K562 (cell line): ENCODE data around the gene KCTD8. TPM values are rescaled to one million over a fixed set of nuclear protein-coding genes. Genes with fewer than 3 reads are reported as not detected.

ENCODE experiments used
- ADNP ChIP-seq: fragments of 200-800 bp; sonication (Bioruptor generic); IDR thresholded peaks from 2 replicates; pipeline ENCODE4 v1.6.1; 2016; ENCODE audit warnings: missing genetic modification characterization, missing compliant biosample characterization
- BCOR ChIP-seq: fragments of 450-650 bp; IDR thresholded peaks from 2 replicates; pipeline ENCODE4 v1.6.1; 2016
- ETS2 ChIP-seq: IDR thresholded peaks from 2 replicates; pipeline ENCODE4 v1.6.1; 2016; ENCODE audit warnings: borderline replicate concordance, missing genetic modification characterization, mild to moderate bottlenecking, moderate library complexity, missing compliant biosample characterization; ENCODE audit not compliant: poor library complexity, severe bottlenecking
- MEIS2 ChIP-seq: fragments of 450-650 bp; IDR thresholded peaks from 2 replicates; pipeline ENCODE4 v1.6.1; 2014; ENCODE audit warnings: mild to moderate bottlenecking; ENCODE audit not compliant: partially characterized antibody
- THRAP3 ChIP-seq: fragments of 450-650 bp; IDR thresholded peaks from 2 replicates; pipeline ENCODE4 v1.6.1; 2016; ENCODE audit warnings: mild to moderate bottlenecking, inconsistent platforms, borderline replicate concordance
- ZNF311 ChIP-seq: fragments of 250-450 bp; sonication (Bioruptor Pico); IDR thresholded peaks from 2 replicates; pipeline ENCODE4 v1.4.0; 2020; ENCODE audit warnings: mild to moderate bottlenecking, moderate library complexity
- ZNF436 ChIP-seq: fragments of 250-450, 450-650 bp; sonication (Bioruptor Pico); formaldehyde crosslinking; IDR thresholded peaks from 2 replicates; pipeline ENCODE4 v1.7.0; 2020; ENCODE audit warnings: mild to moderate bottlenecking
- polyA plus RNA-seq, 8 experiments: library from polyadenylated mRNA; depleted of rRNA in 4 of 8; stranded (reverse) in 5 of 8; unstranded in 3 of 8; fragments of >200 nt; fragmentation: Nextera tagmentation in 2 of 8; fragmentation: Illumina TruSeq in 1 of 8; extraction: Ambion mirVana in 2 of 8; extraction: Trizol in 1 of 8; gene quantifications; 2 replicates each; pipeline versions ENCODE4 v1.2.1 to v1.2.3, GENCODE V29; 2011 to 2014; ENCODE audit warnings: inconsistent platforms in 1 of 8, missing spikeins in 1 of 8
- total RNA-seq, 7 experiments: library from RNA; depleted of rRNA in 6 of 7; stranded (reverse); fragments of >200 nt in 6 of 7; fragmentation: Illumina TruSeq in 2 of 7; extraction: Trizol in 2 of 7; gene quantifications; 2 replicates each; pipeline versions ENCODE4 v1.2.1 to v1.2.3, GENCODE V29; 2011 to 2021; ENCODE audit warnings: low replicate concordance in 1 of 7
- TF ChIP-seq, protein P1 (sequence below), 2 experiments: fragments of 450-650 bp; IDR thresholded peaks; 2 replicates each; pipeline ENCODE4 v1.6.1; 2016; ENCODE audit warnings: mild to moderate bottlenecking in 2 of 2, borderline replicate concordance in 1 of 2, low read depth in 1 of 2, moderate library complexity in 1 of 2
- TF ChIP-seq, protein P2 (sequence below): fragments of 200-800 bp; sonication (Bioruptor generic); IDR thresholded peaks from 2 replicates; pipeline ENCODE4 v1.6.1; 2016; ENCODE audit warnings: missing genetic modification characterization, missing compliant biosample characterization

The KCTD8 gene
- total and polyA plus RNA-seq, 9 of the 15 experiments (the other 6 are each of a cell fraction or from before 2014, with no cell fraction given), result not detected

GRCh38 chr4:44186850-44187246, 261.8 kb downstream of the KCTD8 start (continued):
- TF ChIP-seq, protein P1, sequence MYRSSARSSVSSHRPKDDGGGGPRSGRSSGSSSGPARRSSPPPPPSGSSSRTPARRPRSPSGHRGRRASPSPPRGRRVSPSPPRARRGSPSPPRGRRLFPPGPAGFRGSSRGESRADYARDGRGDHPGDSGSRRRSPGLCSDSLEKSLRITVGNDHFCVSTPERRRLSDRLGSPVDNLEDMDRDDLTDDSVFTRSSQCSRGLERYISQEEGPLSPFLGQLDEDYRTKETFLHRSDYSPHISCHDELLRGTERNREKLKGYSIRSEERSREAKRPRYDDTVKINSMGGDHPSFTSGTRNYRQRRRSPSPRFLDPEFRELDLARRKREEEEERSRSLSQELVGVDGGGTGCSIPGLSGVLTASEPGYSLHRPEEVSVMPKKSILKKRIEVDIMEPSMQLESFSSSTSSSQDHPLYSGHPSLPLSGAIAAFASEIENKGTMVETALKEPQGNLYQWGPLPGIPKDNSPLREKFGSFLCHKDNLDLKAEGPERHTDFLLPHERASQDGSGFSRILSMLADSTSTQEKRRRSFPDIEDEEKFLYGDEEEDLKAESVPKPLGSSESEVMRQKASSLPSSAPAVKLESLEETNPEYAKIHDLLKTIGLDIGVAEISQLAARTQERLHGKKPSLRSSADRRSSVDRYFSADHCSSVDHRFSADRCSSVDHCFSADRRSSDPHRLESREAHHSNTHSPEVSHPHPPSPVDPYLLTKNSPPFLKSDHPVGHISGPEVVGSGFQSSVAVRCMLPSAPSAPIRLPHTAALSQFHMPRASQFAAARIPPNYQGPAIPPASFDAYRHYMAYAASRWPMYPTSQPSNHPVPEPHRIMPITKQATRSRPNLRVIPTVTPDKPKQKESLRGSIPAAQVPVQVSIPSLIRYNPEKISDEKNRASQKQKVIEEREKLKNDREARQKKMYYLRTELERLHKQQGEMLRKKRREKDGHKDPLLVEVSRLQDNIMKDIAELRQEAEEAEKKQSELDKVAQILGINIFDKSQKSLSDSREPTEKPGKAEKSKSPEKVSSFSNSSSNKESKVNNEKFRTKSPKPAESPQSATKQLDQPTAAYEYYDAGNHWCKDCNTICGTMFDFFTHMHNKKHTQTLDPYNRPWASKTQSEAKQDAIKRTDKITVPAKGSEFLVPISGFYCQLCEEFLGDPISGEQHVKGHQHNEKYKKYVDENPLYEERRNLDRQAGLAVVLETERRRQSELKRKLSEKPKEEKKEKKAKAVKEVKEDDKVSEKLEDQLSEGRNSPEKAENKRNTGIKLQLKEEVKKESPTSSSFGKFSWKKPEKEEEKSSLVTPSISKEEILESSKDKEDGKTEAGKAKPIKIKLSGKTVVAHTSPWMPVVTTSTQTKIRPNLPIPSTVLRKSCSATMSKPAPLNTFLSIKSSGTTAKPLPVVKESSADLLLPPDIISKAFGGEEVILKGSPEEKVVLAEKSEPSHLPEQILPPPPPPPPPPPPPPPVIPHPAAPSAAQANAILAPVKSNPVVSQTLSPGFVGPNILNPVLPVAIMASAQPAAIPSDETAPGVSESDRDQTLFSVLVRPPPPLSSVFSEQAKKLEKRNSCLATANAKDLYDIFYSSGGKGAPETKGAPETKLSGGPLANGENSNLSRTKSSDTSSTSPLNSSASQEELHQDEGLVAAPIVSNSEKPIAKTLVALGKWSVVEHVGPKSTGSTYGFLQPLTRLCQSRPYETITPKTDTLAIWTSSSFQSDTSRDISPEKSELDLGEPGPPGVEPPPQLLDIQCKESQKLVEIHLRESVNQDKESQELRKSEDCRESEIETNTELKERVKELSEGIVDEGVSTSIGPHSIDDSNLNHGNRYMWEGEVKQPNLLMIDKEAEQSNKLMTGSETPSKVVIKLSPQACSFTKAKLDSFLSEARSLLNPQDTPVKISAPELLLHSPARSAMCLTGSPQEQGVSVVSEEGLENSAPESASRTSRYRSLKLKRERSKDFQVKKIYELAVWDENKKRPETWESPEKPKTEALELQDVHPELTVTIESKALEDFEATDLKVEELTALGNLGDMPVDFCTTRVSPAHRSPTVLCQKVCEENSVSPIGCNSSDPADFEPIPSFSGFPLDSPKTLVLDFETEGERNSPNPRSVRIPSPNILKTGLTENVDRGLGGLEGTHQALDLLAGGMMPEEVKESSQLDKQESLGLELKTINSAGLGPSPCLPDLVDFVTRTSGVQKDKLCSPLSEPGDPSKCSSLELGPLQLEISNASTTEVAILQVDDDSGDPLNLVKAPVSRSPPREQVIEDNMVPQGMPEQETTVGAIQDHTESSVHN (IDR thresholded peaks at IDR 0.05; ENCODE audit: borderline replicate concordance in 1 of 2, low read depth in 1 of 2), result no peak
- TF ChIP-seq ZNF436 (CRISPR knock-in tag) (no peak), ADNP (tag) (no peak), THRAP3 (no peak), ETS2 (no peak), BCOR (no peak), MEIS2 (no peak), ZNF311 (no peak)
- TF ChIP-seq, protein P2, sequence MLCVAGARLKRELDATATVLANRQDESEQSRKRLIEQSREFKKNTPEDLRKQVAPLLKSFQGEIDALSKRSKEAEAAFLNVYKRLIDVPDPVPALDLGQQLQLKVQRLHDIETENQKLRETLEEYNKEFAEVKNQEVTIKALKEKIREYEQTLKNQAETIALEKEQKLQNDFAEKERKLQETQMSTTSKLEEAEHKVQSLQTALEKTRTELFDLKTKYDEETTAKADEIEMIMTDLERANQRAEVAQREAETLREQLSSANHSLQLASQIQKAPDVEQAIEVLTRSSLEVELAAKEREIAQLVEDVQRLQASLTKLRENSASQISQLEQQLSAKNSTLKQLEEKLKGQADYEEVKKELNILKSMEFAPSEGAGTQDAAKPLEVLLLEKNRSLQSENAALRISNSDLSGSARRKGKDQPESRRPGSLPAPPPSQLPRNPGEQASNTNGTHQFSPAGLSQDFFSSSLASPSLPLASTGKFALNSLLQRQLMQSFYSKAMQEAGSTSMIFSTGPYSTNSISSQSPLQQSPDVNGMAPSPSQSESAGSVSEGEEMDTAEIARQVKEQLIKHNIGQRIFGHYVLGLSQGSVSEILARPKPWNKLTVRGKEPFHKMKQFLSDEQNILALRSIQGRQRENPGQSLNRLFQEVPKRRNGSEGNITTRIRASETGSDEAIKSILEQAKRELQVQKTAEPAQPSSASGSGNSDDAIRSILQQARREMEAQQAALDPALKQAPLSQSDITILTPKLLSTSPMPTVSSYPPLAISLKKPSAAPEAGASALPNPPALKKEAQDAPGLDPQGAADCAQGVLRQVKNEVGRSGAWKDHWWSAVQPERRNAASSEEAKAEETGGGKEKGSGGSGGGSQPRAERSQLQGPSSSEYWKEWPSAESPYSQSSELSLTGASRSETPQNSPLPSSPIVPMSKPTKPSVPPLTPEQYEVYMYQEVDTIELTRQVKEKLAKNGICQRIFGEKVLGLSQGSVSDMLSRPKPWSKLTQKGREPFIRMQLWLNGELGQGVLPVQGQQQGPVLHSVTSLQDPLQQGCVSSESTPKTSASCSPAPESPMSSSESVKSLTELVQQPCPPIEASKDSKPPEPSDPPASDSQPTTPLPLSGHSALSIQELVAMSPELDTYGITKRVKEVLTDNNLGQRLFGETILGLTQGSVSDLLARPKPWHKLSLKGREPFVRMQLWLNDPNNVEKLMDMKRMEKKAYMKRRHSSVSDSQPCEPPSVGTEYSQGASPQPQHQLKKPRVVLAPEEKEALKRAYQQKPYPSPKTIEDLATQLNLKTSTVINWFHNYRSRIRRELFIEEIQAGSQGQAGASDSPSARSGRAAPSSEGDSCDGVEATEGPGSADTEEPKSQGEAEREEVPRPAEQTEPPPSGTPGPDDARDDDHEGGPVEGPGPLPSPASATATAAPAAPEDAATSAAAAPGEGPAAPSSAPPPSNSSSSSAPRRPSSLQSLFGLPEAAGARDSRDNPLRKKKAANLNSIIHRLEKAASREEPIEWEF (CRISPR knock-in tag), result no peak
- TF ChIP-seq, all 486 proteins: peak for 0
